Activated naive CD4-positive, alpha-beta T cell treated with anti-CD3 and anti-CD28 coated beads for 36 hours (primary cell): ENCODE results near the gene DNMT3A. TPM values are rescaled to one million over a fixed set of nuclear protein-coding genes. Genes with fewer than 3 reads are reported as not detected.
A peak's percentile ranks its signal among the peaks of the same experiment; 100 is the strongest.

ENCODE experiments used
- CTCF ChIA-PET: fragments of 350-600 bp; sonication (Branson Sonifier 250); formaldehyde crosslinking; loops from one replicate; lab custom pipeline; 2021; ENCODE audit warnings: antibody characterized with exemption; lab: Charles Lee
- DNase-seq: peaks from one replicate; pipeline ENCODE4 v3.0.0-alpha.2; 2020
- H3K27ac Mint-ChIP-seq: one replicate; pipeline ENCODE4 v1.8.0; 2021; ENCODE audit warnings: mild to moderate bottlenecking, mixed read lengths
- H3K27me3 Mint-ChIP-seq: one replicate; pipeline ENCODE4 v1.8.0; 2021; ENCODE audit warnings: low read depth, mixed read lengths
- H3K36me3 Mint-ChIP-seq: one replicate; pipeline ENCODE4 v1.8.0; 2021; ENCODE audit warnings: low read depth, mixed read lengths
- H3K4me1 Mint-ChIP-seq: one replicate; pipeline ENCODE4 v1.8.0; 2021; ENCODE audit warnings: low read depth, mixed read lengths
- H3K4me3 Mint-ChIP-seq: one replicate; pipeline ENCODE4 v1.8.0; 2021; ENCODE audit warnings: mild to moderate bottlenecking, moderate library complexity, mixed read lengths
- H3K9me3 Mint-ChIP-seq: one replicate; pipeline ENCODE4 v1.8.0; 2021; ENCODE audit warnings: mixed read lengths
- intact Hi-C: fragments of 100-400 bp; cut with micrococcal nuclease; formaldehyde crosslinking; loops from one replicate; pipeline ENCODE4 v1.15.1; 2023
- total RNA-seq, 2 experiments: library from RNA; stranded (reverse); gene quantifications; one replicate each; pipeline ENCODE4 v1.2.3, GENCODE V29; 2021

Gene DNMT3A
- total RNA-seq, 2 experiments from 2014 or later: 53.0 to 53.5 TPM

DNA sequence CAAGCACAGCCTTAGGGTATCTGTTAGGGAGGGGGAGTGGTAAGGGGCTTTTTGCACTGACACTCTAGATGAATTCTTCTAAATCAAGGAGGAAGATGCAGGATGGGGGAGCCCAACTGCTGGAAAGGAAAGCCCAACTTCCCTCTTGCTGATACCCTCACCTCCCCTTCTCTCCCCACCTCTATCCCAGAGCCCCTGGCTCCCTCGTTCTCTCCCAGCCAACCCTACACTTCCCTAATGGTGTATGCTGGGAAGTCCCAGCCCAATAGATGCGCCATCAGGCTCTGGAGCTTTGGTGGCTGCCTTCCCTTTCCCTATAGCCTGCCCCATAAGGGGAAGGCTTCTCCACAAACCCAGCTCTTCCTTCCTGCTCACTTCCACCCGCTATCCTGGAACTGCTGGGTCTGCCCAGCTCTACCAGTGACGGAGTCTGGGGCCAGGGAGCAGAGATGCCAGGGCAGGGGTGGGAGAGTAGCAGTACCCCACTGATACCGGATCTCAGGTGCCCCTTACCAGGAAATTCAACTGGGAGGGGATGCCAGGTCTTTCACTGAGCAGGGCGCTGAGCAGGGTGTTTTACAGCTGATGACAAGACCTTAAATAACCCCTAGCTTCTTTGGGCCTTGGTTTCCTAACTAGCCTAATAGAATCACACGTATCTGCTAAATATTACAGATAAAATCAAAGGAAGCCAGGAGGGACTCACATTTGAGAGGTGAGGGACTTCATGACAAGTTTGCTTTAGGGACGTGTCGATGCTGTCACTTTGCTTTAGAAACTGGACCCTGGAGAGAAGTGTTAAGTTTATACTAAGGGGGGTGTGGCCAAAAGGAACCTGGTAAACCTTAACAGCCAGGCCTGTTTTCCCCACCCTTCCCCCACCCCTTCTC lies 82.6 kb downstream of the DNMT3A start:
- H3K4me1 Mint-ChIP-seq: peaks cover 12% of the 10 kb centered on the region

DNA sequence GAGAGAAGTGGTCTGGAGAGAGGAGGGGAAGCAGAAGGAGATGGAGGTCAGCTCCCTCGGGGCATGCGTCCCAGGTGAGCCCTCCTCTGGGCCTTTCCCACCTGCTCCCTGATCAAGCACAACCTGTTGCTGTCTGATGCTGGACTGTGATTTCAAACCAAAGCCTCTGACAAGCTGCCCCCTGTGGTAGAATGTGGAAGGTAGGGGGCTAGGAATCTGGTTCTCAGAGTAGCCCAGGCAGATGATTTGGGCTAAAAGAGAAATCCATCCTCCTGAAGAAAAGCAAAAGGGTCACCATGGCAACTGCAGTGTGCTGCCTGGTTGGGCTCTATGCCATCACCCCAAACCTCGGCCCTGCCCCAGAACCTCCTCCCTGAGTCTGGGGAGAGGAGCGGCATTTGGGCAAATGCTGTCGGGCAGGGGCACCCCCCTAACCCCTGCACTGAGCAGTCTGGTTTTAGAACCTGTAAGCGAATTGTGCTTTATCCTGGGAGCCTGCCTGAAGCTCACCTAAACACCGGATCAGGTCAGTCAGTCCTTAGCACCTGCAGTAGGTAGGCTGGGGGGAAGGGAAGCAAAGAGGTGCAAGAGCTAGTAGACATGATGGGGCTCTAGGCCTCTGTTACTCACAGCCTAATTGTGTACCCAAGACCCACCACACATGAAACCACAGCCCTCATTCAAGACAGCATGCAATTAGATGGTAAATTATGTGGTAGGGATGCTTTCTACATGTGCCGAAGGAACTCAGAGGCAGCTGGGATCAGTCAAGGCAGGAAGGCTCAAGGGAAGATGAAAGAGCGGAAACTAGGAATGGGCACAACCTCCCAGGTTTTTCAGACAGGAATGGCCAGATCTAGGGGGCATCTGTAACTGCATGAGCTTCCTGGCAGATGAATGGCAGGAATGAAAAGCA lies 83.5 kb downstream of the DNMT3A start:
- Mint-ChIP-seq H3K27me3 (no peaks in the 10 kb centered on the region), H3K27ac (peak overlapping the region; percentile 22), H3K36me3 (peaks cover 35% of the 10 kb centered on the region), H3K4me3 (no peak overlapping the region), H3K4me1 (peaks cover 12% of the 10 kb centered on the region), H3K9me3 (no peaks in the 10 kb centered on the region)
- no peak for DNase-seq
- CTCF ChIA-PET: no interaction called here
- intact Hi-C loops: no loop called here

More for the DNA sequence above, 82.6 kb downstream of the DNMT3A start:
- CTCF ChIA-PET: no interaction called here
- no peaks in the 10 kb centered on the region for H3K9me3 Mint-ChIP-seq
- intact Hi-C loops: no loop called here
- DNase-seq: no peak
- no peak overlapping the region for H3K4me3 Mint-ChIP-seq
- peaks cover 29% of the 10 kb centered on the region for H3K36me3 Mint-ChIP-seq
- H3K27me3 Mint-ChIP-seq: no peaks in the 10 kb centered on the region
- no peak overlapping the region for H3K27ac Mint-ChIP-seq

DNA sequence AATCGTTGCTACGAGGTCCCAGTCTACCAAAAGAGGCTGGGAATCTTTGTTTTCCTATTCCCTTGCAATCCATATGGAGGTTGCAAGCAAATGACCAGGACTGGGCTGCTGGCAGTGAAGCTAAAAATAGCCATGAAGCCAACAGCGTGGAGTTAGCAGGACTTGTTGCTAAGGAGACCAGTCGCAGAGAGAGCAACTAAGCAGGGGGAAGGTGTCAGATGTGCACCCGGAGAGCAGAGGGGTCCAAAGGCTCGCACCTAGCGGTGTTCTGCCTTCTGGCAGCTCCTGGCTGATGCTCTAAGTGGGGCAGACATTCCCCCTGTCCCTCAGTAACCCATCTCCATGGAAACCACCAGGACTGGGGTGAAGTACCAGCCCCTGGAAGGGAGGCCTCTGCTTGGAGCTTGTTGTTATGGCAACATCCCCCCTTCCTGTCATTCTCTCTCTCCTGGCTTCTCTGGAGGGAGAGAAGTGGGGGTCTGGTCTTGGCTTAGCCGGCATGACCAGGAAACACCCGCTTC lies 84.6 kb downstream of the DNMT3A start:
- peaks cover 17% of the 10 kb centered on the region for H3K4me1 Mint-ChIP-seq
- CTCF ChIA-PET: no interaction called here
- no peak overlapping the region for H3K27ac Mint-ChIP-seq
- no peak for DNase-seq
- no peaks in the 10 kb centered on the region for H3K9me3 Mint-ChIP-seq
- no peak overlapping the region for H3K4me3 Mint-ChIP-seq
- peaks cover 31% of the 10 kb centered on the region for H3K36me3 Mint-ChIP-seq
- intact Hi-C loops: no loop called here
- no peaks in the 10 kb centered on the region for H3K27me3 Mint-ChIP-seq

DNA sequence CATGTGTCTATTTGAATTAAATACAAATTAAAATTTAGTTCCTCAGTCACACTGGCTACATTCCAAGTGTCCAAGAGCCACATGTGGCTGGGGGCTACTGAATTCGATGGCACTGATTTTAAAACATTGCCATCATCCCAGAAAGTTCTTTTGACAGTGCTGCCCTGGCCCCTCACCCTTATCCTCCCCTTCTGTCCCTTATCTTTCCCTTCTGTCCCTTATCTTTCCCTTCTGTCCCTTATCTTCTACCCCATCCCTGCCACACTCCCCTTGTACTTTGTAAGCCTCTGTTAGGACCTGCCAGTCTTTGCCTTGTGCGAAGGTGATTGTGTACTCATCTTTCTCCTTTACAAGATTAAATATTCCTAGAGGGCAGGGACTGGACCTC lies 85.2 kb downstream of the DNMT3A start:
- Mint-ChIP-seq H3K36me3 (peaks cover 27% of the 10 kb centered on the region), H3K4me1 (peaks cover 16% of the 10 kb centered on the region), H3K9me3 (no peaks in the 10 kb centered on the region), H3K4me3 (no peak overlapping the region), H3K27ac (no peak overlapping the region), H3K27me3 (no peaks in the 10 kb centered on the region)
- DNase-seq: no peak
- intact Hi-C loops: no loop called here
- CTCF ChIA-PET: no interaction called here

DNA sequence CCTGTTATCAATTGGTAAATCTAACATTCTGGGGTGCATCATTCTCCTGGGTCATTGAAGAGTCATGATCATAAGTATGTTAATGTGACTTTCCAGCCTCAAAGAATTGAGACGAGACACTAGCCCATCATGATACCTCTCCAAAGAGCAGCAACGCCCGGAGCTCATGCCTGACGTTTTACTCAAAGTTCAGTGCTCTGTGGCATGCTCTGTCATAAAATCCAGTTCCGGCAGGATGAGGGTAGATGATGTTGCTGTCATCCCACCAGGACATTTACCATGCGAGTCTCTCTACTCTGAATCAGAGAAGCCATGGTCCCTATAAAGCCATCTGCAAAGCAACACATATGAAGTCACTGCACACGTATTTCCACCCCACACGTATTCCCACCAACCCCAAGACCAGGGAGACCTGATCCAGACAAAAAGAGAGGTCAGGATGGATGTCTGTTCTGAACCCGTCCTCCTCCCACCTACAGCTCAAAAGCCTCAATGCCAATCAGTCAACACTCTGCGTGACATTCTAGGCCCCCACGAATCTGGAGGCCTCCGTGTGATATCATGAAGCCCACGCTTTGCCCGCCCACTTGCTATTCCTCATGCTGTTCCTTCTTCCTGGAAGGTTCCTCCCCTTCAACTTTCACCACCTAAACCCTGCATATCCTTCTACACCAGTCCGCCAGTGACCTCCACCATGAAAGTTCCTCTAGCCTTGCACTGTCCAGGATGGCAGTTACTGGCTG lies 85.8 kb downstream of the DNMT3A start:
- Mint-ChIP-seq H3K27me3 (no peaks in the 10 kb centered on the region), H3K36me3 (peaks cover 27% of the 10 kb centered on the region), H3K4me3 (no peak overlapping the region), H3K4me1 (peaks cover 16% of the 10 kb centered on the region), H3K27ac (no peak overlapping the region), H3K9me3 (no peaks in the 10 kb centered on the region)
- intact Hi-C loops: no loop called here
- CTCF ChIA-PET: no interaction called here
- no peak for DNase-seq

DNA sequence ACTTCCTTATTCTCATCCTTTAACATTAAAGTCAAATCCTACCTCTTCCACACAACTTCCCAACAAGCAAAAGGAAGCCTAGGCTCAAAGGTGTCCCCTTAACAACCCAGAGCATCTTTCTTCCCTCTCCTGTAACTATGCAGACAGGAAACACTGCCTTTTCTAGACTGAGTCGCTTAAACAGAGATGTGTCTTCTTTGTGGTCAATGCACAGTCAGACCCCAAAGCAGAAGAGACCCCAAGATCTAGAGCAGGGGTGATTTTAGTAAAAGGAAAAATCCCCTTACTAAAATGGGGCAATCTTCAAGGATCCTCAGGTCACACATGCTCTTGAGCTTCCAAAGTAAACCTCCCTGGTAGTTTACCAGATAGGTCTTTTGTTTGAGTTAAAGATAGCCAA lies 86.8 kb downstream of the DNMT3A start:
- peak overlapping the region; percentile 38 for H3K27ac Mint-ChIP-seq
- no peak overlapping the region for H3K4me3 Mint-ChIP-seq
- H3K4me1 Mint-ChIP-seq: peaks cover 19% of the 10 kb centered on the region
- peaks cover 21% of the 10 kb centered on the region for H3K36me3 Mint-ChIP-seq
- CTCF ChIA-PET: no interaction called here
- H3K9me3 Mint-ChIP-seq: no peaks in the 10 kb centered on the region
- intact Hi-C loops: no loop called here
- H3K27me3 Mint-ChIP-seq: no peaks in the 10 kb centered on the region
- DNase-seq: no peak

DNA sequence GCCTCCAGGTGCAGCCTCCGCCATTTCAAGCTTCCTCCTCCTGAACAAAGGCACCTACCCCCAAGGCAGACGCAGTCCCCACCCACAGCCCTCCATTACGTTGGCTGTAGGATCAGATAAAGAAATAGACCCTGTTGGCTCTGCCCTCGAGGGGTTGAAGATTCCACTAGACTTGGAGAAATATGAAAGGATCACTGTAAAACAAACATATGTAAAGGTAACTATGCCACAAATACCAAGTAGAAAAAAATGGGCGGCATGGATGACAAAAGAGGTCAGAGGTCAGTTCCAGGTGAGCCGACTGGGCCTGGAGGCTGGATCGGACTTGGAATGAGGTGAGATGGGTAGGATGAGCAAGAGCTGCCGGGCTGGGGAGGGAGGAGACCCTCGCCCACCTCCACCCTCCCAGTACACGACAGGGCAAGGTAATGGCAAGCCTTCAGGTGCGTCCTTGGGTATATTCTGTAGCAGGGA lies 88.5 kb downstream of the DNMT3A start:
- no peaks in the 10 kb centered on the region for H3K9me3 Mint-ChIP-seq
- CTCF ChIA-PET: interaction anchor here (0.6 to 1.1 kb wide), 2 partner anchors 109 to 625 kb away, joined by 3 to 4 read pairs; no protein-coding TSS in a partner anchor
- peaks cover 18% of the 10 kb centered on the region for H3K4me1 Mint-ChIP-seq
- DNase-seq: no peak
- no peaks in the 10 kb centered on the region for H3K27me3 Mint-ChIP-seq
- peak overlapping the region; percentile 53 for H3K27ac Mint-ChIP-seq
- peak overlapping the region; percentile 49 for H3K4me3 Mint-ChIP-seq
- H3K36me3 Mint-ChIP-seq: peaks cover 24% of the 10 kb centered on the region
- intact Hi-C loops: no loop called here

DNA sequence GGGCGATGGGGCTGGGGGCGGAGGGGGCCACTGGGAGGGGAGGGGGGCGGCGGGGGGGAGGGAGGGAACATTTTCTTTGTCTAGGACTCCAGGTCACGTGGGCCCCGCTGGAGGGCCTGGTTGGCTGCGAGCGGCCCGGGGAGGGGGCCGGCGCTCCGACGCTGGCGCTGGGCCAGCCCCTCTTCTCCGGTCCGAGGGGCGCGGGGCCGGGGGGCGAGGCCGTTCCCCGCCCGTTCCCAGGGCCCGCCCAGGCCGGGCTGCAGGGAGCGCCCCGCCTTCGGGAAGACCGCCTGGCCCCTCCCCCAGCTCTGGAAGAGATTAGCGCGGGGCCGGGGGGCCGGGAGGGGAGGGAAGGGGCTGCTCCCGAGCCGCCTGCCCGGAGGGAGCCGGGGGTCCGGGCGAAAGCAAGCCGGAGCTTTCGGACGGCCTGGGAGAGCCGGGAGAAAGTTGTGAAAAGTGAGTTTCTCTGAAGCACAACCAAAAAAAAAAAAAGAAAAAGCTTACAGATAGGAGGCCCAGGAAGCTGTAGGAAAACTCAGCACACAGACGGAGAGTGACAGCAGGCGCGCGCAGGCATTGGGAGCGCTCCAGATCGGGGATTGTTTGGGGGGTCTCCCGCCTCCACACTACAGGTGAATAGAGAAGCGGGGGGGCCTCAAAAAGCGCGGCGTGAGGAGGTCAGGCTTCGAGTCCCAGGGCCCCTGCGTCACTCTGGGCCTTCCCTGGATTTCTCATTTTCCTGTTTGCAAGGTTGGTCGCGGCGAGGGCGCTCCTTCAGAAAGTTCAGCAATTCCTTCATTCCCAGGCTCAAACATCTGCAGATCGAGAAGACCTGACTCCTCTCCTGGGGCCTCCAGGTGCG lies 89.2 kb downstream of the DNMT3A start:
- H3K27ac Mint-ChIP-seq: peak overlapping the region; percentile 53
- peaks cover 18% of the 10 kb centered on the region for H3K4me1 Mint-ChIP-seq
- H3K27me3 Mint-ChIP-seq: no peaks in the 10 kb centered on the region
- H3K9me3 Mint-ChIP-seq: no peaks in the 10 kb centered on the region
- intact Hi-C loops: no loop called here
- DNase-seq: peak; percentile 60
- peak overlapping the region; percentile 81 for H3K4me3 Mint-ChIP-seq
- CTCF ChIA-PET: interaction anchor here (0.6 to 1.1 kb wide), 2 partner anchors 110 to 626 kb away, joined by 3 to 4 read pairs; no protein-coding TSS in a partner anchor
- H3K36me3 Mint-ChIP-seq: peaks cover 27% of the 10 kb centered on the region

DNA sequence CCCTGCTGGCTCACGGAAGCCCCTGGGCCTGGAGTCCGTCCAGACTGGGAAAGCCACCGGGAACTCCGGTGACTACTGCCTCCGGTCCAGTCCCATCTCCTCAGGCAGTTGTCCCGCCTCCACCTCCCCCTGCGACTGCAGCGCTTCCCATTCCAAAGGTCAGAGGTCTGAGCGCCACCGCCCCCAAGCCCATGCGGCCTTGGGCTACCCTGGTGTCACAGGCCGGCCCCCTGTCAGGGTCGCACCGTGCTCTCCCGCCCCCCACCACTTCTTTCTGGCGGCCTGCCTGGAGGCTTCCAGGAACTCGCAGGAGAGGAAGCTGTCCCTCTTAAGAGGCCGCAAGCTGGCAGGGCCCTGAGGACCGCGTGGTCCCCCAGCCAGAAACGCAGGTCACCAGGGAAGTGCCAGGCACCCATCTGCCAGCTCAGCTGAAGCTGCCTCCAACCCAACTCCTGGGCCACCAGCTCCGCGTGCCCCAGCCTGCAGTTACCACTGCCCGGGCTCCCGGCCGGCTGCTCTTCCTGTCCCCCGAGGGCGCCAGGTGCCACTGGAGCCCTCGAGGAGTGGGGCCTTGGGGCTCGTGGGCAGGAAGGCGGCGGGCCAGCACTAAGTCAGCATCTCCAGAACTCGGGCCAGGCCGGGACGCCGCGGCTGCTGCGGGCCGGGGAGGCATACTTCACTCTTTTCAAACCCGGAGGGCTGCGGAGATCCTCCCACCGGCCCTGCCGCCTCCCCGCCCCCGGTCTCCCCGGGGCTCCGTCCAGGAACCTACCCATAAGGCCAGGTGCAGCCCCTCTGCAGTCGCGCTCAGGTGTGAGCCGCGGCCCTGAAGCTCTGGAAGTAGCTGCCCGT lies 90.1 kb downstream of the DNMT3A start:
- DNase-seq: peak; percentile 45
- peak overlapping the region; percentile 81 for H3K4me3 Mint-ChIP-seq
- intact Hi-C loops: loop anchor here (1.0 to 2.0 kb wide), 2 partner anchors 22 to 63 kb away; no protein-coding TSS in a partner anchor
- CTCF ChIA-PET: no interaction called here
- H3K27me3 Mint-ChIP-seq: no peaks in the 10 kb centered on the region
- no peaks in the 10 kb centered on the region for H3K9me3 Mint-ChIP-seq
- peak overlapping the region; percentile 85 for H3K27ac Mint-ChIP-seq
- peaks cover 18% of the 10 kb centered on the region for H3K4me1 Mint-ChIP-seq
- peaks cover 30% of the 10 kb centered on the region for H3K36me3 Mint-ChIP-seq

DNA sequence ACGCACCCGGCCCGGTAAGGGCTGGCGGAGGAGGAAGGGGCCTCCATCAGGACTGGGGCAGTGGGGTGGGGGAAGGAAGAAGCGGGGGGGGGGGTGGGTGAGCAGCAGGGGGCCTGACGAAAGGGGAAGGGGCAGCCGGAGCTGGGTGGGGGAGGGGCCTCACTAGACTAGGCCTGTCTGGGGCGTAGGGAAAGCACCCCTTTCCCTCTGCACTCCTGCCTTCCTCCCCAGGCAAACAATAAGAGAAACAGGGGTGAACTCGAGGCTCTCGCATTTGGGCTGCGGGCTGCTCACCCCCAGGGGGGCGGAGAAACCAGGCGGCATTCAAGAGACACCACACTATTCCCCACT lies 90.7 kb downstream of the DNMT3A start:
- H3K4me3 Mint-ChIP-seq: peak overlapping the region; percentile 81
- no peaks in the 10 kb centered on the region for H3K9me3 Mint-ChIP-seq
- no peaks in the 10 kb centered on the region for H3K27me3 Mint-ChIP-seq
- peaks cover 18% of the 10 kb centered on the region for H3K4me1 Mint-ChIP-seq
- CTCF ChIA-PET: interaction anchor here (1.7 kb wide), 1 partner anchor 26 kb away, joined by 10 read pairs; no protein-coding TSS in a partner anchor
- H3K27ac Mint-ChIP-seq: peak overlapping the region; percentile 85
- H3K36me3 Mint-ChIP-seq: peaks cover 31% of the 10 kb centered on the region
- DNase-seq: peak; percentile 52
- intact Hi-C loops: loop anchor here (1.0 to 2.0 kb wide), 2 partner anchors 22 to 64 kb away; no protein-coding TSS in a partner anchor
